Activated naive CD8-positive, alpha-beta T cell treated with anti-CD3 and anti-CD28 coated beads, Interleukin-2, amount 10 ng/mL, durations not matched to agents 7 days and 5 days (primary cell): ENCODE data around the gene CERCAM. TPM values are rescaled to one million over a fixed set of nuclear protein-coding genes. Genes with fewer than 3 reads are reported as not detected.
A peak's percentile ranks its signal among the peaks of the same experiment; 100 is the strongest.
"Not testable (repeated sequence)": the region's sequence is repeated elsewhere in the genome, so short reads cannot be mapped to it uniquely, and the experiment has no call there.

Experiments
- ATAC-seq: fragments of 150-1000 bp; cut with Tn5 transposase; one replicate; pipeline ENCODE4 v1.10.0; 2021; ENCODE audit warnings: low read depth, moderate library complexity
- POLR2A ChIA-PET: fragments of 350-600 bp; sonication (Branson Sonifier 250); formaldehyde crosslinking; loops from one replicate; lab custom pipeline; 2021; ENCODE audit warnings: antibody characterized with exemption; lab: Charles Lee
- DNase-seq: peaks from one replicate; pipeline ENCODE4 v3.0.0; 2021
- H3K27ac Mint-ChIP-seq: one replicate; pipeline ENCODE4 v1.8.0; 2022; ENCODE audit warnings: mild to moderate bottlenecking, mixed read lengths
- H3K27me3 Mint-ChIP-seq: one replicate; pipeline ENCODE4 v1.8.0; 2022; ENCODE audit warnings: mild to moderate bottlenecking, moderate library complexity, mixed read lengths
- H3K36me3 Mint-ChIP-seq: one replicate; pipeline ENCODE4 v1.8.0; 2021; ENCODE audit warnings: mild to moderate bottlenecking, mixed read lengths
- H3K4me1 Mint-ChIP-seq: one replicate; pipeline ENCODE4 v1.8.0; 2021; ENCODE audit warnings: mixed read lengths
- H3K4me3 Mint-ChIP-seq: one replicate; pipeline ENCODE4 v1.8.0; 2022; ENCODE audit warnings: mild to moderate bottlenecking, moderate library complexity, mixed read lengths
- H3K9me3 Mint-ChIP-seq: one replicate; pipeline ENCODE4 v1.8.0; 2021; ENCODE audit warnings: mixed read lengths
- total RNA-seq, 2 experiments: library from RNA; stranded (reverse); gene quantifications; one replicate each; pipeline ENCODE4 v1.2.3, GENCODE V29; 2021

CERCAM gene
- total RNA-seq, 2 experiments from 2014 or later: 3.5 to 3.7 TPM

DNA sequence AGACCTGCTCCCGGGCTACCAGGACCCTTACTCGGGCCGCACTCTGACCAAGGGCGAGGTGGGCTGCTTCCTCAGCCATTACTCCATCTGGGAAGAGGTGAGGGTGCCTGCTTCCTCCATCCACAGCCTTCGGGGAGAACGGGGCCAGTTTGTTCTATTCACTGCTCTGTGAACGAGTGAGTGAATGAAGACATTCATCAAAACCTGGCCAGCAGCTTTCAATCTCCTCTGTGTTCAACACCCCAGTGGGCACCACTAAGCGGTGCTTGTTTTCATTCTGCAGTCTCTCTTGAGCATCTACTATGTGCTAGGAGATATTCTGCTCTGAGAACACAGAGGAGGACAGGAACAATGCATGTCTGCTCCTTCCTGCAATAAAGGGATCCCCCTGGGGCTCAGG is 10.6 kb downstream of the CERCAM start:
- Mint-ChIP-seq H3K4me1 (no peaks in the 10 kb centered on the region), H3K36me3 (no peaks in the 10 kb centered on the region), H3K27me3 (no peaks in the 10 kb centered on the region), H3K9me3 (no peaks in the 10 kb centered on the region), H3K4me3 (no peak overlapping the region), H3K27ac (no peak overlapping the region)
- POLR2A ChIA-PET: no interaction called here
- DNase-seq (no peak), ATAC-seq (no peak)

DNA sequence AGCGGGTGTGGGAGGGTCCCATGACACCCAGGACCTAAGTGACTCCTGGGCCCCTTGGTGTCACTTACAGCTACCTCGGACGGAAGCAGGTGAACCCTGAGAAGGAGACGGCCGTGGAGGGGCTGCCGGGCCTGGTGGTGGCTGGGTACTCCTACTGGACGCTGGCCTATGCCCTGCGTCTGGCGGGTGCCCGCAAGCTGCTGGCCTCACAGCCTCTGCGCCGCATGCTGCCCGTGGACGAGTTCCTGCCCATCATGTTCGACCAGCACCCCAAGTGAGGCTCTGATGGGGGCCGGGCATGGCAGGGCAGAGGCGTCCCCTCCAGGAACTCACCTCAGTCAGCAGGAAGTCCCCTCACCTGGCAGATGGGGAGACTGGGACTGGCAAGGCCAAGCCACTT is 13.7 kb downstream of the CERCAM start:
- Mint-ChIP-seq H3K27me3 (no peaks in the 10 kb centered on the region), H3K27ac (no peak overlapping the region), H3K9me3 (no peaks in the 10 kb centered on the region), H3K36me3 (no peaks in the 10 kb centered on the region), H3K4me1 (no peaks in the 10 kb centered on the region), H3K4me3 (no peak overlapping the region)
- POLR2A ChIA-PET: no interaction called here
- ATAC-seq: no peak
- no peak for DNase-seq

- Mint-ChIP-seq H3K27ac (no peak overlapping the region), H3K4me3 (no peak overlapping the region), H3K36me3 (no peaks in the 10 kb centered on the region), H3K27me3 (no peaks in the 10 kb centered on the region), H3K9me3 (no peaks in the 10 kb centered on the region), H3K4me1 (no peaks in the 10 kb centered on the region)
- POLR2A ChIA-PET: no interaction called here
- no peak for ATAC-seq
- DNase-seq: no peak
These were observed 15.0 kb downstream of the CERCAM start for GRCh38 chr9:128435611-128436010.

DNA sequence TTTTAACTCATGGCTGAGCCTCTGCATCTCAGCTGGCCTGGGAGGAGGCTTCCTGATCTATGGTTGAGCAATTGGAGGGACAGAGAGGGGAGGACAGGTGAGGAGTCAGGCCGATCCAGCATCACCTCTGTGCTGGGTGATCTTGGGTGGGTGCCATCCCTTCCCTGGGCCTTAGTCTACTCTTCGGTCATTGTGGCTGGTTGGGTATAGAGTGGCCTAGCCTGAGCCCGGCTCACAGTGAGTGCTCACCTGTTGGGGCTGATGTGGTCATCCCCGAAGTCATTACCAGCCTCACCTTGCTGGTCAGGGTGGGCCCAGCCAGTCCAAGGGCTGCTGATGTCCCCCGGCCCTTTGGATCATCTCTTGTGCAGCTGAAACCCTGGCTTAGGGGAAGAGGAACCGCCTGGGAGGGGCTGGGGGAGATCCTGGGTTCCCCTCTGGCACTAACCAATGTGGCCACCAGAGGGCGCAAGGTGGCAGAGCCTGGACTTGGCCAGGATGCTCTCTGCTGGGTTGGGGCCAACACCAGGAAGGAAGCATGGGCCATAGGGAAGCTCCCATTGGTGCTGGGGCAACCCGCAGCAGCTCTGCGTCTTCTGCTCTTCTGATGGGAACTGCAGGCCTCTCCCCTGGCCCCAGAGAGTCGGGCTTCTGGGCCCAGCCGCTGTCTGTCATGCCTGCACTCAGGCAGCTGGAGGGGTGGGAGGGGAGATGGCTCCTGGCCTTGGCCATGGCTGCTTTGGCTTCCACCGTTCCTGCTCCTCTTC is 17.9 kb downstream of the CERCAM start:
- no peak overlapping the region for H3K4me3 Mint-ChIP-seq
- POLR2A ChIA-PET: interaction anchor here (0.8 kb wide), 1 partner anchor 9 kb away, joined by 3 read pairs; no protein-coding TSS in a partner anchor
- no peaks in the 10 kb centered on the region for H3K4me1 Mint-ChIP-seq
- no peaks in the 10 kb centered on the region for H3K27me3 Mint-ChIP-seq
- H3K36me3 Mint-ChIP-seq: no peaks in the 10 kb centered on the region
- peak; percentile 90 for DNase-seq
- ATAC-seq: peak; percentile 97
- H3K9me3 Mint-ChIP-seq: no peaks in the 10 kb centered on the region
- peak overlapping the region; percentile 13 for H3K27ac Mint-ChIP-seq

DNA sequence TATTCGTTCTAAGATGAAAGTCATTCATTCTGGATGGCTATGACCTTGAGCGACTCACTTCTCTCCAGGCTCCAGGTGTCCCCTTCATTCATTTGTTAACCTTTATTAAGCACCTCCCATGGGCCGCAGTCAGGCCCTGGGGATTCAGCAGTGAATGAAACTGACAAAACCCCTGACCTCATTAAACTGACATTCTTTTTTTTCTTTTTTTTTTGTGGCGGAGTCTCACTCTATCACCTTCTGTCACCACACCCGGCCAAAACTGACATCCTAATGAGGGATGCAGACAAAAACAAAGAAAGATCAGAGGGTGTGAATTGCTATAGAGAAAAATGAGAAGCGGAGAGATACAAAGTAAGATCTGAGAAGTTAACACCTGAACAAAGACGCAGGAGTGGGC is 18.6 kb downstream of the CERCAM start:
- no peaks in the 10 kb centered on the region for H3K36me3 Mint-ChIP-seq
- no peaks in the 10 kb centered on the region for H3K27me3 Mint-ChIP-seq
- no peak overlapping the region for H3K27ac Mint-ChIP-seq
- no peak overlapping the region for H3K4me3 Mint-ChIP-seq
- DNase-seq: no peak
- no peaks in the 10 kb centered on the region for H3K4me1 Mint-ChIP-seq
- no peaks in the 10 kb centered on the region for H3K9me3 Mint-ChIP-seq
- no peak for ATAC-seq
- POLR2A ChIA-PET: no interaction called here

- H3K9me3 Mint-ChIP-seq: no peaks in the 10 kb centered on the region
- no peaks in the 10 kb centered on the region for H3K4me1 Mint-ChIP-seq
- H3K27ac Mint-ChIP-seq: no peak overlapping the region
- ATAC-seq: no peak
- H3K36me3 Mint-ChIP-seq: no peaks in the 10 kb centered on the region
- no peak for DNase-seq
- H3K4me3 Mint-ChIP-seq: no peak overlapping the region
- H3K27me3 Mint-ChIP-seq: no peaks in the 10 kb centered on the region
- POLR2A ChIA-PET: interaction anchor here (0.9 kb wide), 1 partner anchor 14 kb away, joined by 4 read pairs; the partner anchor contains the start of gene ODF2
These were observed 21.5 kb downstream of the CERCAM start for GRCh38 chr9:128442150-128442549.

DNA sequence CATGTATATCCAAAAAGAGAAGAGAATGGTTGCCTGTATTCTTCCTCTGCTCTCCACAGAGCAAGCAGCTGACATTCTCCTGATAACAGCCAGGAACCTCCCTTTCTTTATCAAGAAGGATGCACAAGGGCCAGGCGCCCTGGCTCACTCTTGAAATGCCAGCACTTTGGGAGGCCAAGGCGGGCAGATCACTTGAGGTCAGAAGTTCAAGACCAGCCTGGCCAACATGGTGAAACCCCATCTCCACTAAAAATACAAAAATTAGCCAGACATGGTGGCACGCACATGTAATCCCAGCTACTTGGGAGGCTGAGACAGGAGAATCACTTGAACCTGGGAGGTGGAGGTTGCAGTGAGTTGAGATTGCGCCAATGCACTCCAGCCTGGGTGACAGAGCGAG is 25.8 kb downstream of the CERCAM start:
- not testable (repeated sequence) for H3K4me1 Mint-ChIP-seq, H3K27ac Mint-ChIP-seq, DNase-seq, H3K9me3 Mint-ChIP-seq, H3K36me3 Mint-ChIP-seq, ATAC-seq, H3K27me3 Mint-ChIP-seq, H3K4me3 Mint-ChIP-seq
- POLR2A ChIA-PET: interaction anchor here (1.2 kb wide), 1 partner anchor 11 kb away, joined by 3 read pairs; no protein-coding TSS in a partner anchor

- DNase-seq (no peak), ATAC-seq (no peak)
- Mint-ChIP-seq H3K4me1 (no peaks in the 10 kb centered on the region), H3K9me3 (no peaks in the 10 kb centered on the region), H3K4me3 (no peak overlapping the region), H3K36me3 (no peaks in the 10 kb centered on the region), H3K27me3 (no peaks in the 10 kb centered on the region), H3K27ac (no peak overlapping the region)
- POLR2A ChIA-PET: interaction anchor here (0.7 to 1.3 kb wide), 2 partner anchors 28 to 29 kb away, joined by 3 to 11 read pairs; partner anchors contain the start of gene CERCAM
These were observed 28.1 kb downstream of the CERCAM start for GRCh38 chr9:128448746-128449145.

- Mint-ChIP-seq H3K4me1 (peaks cover 18% of the 10 kb centered on the region), H3K27me3 (no peaks in the 10 kb centered on the region), H3K4me3 (peak overlapping the region; percentile 96), H3K9me3 (no peaks in the 10 kb centered on the region), H3K36me3 (peaks cover 6% of the 10 kb centered on the region), H3K27ac (peak overlapping the region; percentile 24)
- ATAC-seq: no peak
- POLR2A ChIA-PET: no interaction called here
- no peak for DNase-seq
These were observed 34.3 kb downstream of the CERCAM start for GRCh38 chr9:128454991-128455390.

GRCh38 chr9:128455849-128456612 is 35.4 kb downstream of the CERCAM start, which contains the start of gene ODF2:
ODF2 (plus strand) TSS chr9:128456006; CDS start chr9:128456092, 86 bp downstream.
- peaks cover 18% of the 10 kb centered on the region for H3K4me1 Mint-ChIP-seq
- H3K27ac Mint-ChIP-seq: peak within 1 kb of the TSS; percentile 94

DNA sequence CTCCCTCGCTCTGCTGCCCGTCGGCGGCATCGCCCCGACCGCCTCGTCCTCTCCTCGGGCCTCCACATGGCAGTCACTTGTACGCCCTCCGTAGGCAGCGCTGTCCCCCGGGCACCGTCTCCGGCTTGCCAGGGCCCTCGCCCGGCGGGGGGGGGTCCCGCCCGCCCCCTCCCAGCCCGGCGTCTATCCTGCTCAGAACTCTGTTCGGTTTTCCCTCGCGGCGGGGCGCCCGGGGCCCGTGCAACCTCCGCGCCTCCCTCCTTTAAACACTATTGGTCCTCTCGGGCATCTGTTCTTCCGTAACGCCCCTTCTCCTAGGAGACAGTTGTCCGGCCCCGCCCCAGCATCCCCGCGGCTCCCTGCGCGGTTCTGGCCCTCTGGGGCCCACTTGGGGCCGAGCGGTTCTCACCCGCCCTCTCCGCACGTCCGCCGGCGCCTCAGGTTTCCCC is 36.0 kb downstream of the CERCAM start:
- POLR2A ChIA-PET: interaction anchor here (1.0 kb wide), 1 partner anchor 10 kb away, joined by 3 read pairs; no protein-coding TSS in a partner anchor
- H3K4me3 Mint-ChIP-seq: peak overlapping the region; percentile 96
- no peaks in the 10 kb centered on the region for H3K9me3 Mint-ChIP-seq
- peaks cover 18% of the 10 kb centered on the region for H3K4me1 Mint-ChIP-seq
- H3K36me3 Mint-ChIP-seq: peaks cover 20% of the 10 kb centered on the region
- no peaks in the 10 kb centered on the region for H3K27me3 Mint-ChIP-seq
- DNase-seq (peak; percentile 77), ATAC-seq (peak; percentile 63)
- peak overlapping the region; percentile 94 for H3K27ac Mint-ChIP-seq

More at GRCh38 chr9:128455849-128456612, 35.4 kb downstream of the CERCAM start, which contains the start of gene ODF2:
- Mint-ChIP-seq H3K9me3 (no peaks in the 10 kb centered on the region), H3K36me3 (peaks cover 16% of the 10 kb centered on the region), H3K27me3 (no peaks in the 10 kb centered on the region), H3K4me3 (peak within 1 kb of the TSS; percentile 96)
- POLR2A ChIA-PET: interaction anchor here (0.6 to 1.0 kb wide), 6 partner anchors 10 to 426 kb away, joined by 3 to 5 read pairs (median 3); partner anchors contain the start of gene LRRC8A
- peak; percentile 89 for ATAC-seq
- DNase-seq: peak; percentile 99

DNA sequence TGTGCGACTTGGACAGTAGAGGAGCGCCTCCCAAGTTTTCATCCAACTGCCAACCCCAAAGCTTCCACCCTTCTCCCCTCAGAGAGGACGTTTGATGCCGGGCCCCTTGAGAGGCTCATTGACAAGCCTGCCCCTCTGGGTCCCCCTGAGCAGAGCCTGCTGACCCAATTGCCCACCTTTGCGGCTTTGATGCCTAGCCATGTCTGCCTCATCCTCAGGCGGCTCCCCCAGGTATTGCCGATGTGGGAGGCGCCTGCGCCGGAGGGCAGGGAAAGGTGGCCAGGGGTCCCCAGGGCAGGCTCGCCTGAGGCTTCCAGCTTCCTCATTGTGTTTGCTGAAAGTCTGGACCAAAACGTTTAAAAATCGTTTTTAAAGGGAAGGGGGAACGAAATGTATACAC is 36.5 kb downstream of the CERCAM start:
- Mint-ChIP-seq H3K4me3 (peak overlapping the region; percentile 96), H3K27me3 (no peaks in the 10 kb centered on the region), H3K36me3 (peaks cover 23% of the 10 kb centered on the region), H3K27ac (peak overlapping the region; percentile 94), H3K4me1 (peaks cover 18% of the 10 kb centered on the region), H3K9me3 (no peaks in the 10 kb centered on the region)
- ATAC-seq (no peak), DNase-seq (no peak)
- POLR2A ChIA-PET: interaction anchor here (0.7 to 1.1 kb wide), 3 partner anchors 10 to 224 kb away, joined by 3 to 4 read pairs (median 4); no protein-coding TSS in a partner anchor

GRCh38 chr9:128459011-128459410 is 38.4 kb downstream of the CERCAM start:
- no peak overlapping the region for H3K4me3 Mint-ChIP-seq

More at GRCh38 chr9:128459011-128459410, 38.4 kb downstream of the CERCAM start:
- H3K27ac Mint-ChIP-seq: peak overlapping the region; percentile 25
- peaks cover 18% of the 10 kb centered on the region for H3K4me1 Mint-ChIP-seq
- DNase-seq (no peak), ATAC-seq (no peak)
- H3K36me3 Mint-ChIP-seq: peaks cover 34% of the 10 kb centered on the region
- H3K27me3 Mint-ChIP-seq: no peaks in the 10 kb centered on the region
- H3K9me3 Mint-ChIP-seq: no peaks in the 10 kb centered on the region
- POLR2A ChIA-PET: no interaction called here
